ENCODE data around the gene HECTD4. TPM values are rescaled to one million over a fixed set of nuclear protein-coding genes. Genes with fewer than 3 reads are reported as not detected.
"Not testable (repeated sequence)": the region's sequence is repeated elsewhere in the genome, so short reads cannot be mapped to it uniquely, and the experiment has no call there.

Gene HECTD4
- total RNA-seq, 1 donor from 2014 or later = 113 TPM

DNA sequence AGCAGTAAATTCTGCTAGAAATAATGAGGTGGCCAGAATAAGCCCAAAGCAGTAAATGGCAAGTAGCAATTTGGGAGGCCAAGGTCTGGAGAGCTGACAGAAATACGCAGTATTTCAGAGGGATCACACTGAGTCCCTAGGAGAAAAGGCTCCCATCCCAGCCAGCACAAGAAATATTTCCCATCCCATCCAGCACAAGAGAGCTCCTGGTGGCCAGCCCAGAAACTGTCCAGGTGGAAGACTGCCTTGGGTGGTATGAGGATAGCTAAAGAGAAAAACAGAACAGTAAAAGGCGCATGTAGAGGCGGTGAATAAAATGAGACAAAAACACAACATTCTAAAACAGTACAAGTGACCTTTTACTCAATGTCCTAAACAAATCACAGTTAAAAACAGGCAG is 120.7 kb downstream of the HECTD4 start:
- DNase-seq = no peak

DNA sequence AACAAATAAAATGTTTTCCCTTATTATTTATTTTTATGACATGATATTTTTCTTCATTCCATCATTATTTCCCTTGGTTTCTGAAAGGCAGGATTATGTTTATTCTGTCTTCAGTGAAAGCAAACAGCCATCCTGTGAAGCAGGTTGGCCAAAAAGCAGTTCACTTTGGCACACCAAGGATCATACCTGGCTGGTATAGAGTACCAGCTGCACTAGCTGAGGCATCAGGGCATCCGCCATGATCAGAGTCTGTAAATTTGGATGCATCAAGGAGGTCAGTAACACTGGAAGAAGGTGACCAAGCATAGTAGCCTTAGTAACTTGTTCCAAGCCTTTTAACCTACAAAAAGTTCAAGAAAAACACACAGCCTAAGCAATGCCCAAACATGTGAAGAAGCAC is 123.3 kb downstream of the HECTD4 start:
- DNase-seq = no peak

DNA sequence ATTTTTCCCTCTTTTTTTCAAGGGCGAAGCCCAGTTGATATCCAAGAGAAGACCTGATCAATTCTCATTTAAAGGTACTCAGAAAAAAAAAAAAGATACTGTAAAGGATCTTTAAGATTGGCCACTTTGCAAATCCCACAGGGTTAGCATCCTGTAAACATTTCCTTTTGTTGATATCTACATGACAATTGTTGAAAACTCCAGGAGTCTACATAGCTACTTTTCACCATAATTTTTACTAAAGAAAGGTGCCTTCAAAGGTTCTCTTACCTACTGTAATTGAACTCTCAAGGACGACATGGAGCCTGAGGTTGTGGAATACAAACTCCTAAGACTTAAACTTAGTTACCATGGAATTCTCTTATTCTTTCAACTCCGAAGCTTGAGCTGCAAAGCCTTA is 125.5 kb downstream of the HECTD4 start:
- DNase-seq = no peak

GRCh38 chr12:112252184-112252583 is 130.0 kb downstream of the HECTD4 start:
- DNase-seq = no peak

- not testable (repeated sequence) for DNase-seq
These were observed 137.3 kb downstream of the HECTD4 start for GRCh38 chr12:112244902-112245301.

DNA sequence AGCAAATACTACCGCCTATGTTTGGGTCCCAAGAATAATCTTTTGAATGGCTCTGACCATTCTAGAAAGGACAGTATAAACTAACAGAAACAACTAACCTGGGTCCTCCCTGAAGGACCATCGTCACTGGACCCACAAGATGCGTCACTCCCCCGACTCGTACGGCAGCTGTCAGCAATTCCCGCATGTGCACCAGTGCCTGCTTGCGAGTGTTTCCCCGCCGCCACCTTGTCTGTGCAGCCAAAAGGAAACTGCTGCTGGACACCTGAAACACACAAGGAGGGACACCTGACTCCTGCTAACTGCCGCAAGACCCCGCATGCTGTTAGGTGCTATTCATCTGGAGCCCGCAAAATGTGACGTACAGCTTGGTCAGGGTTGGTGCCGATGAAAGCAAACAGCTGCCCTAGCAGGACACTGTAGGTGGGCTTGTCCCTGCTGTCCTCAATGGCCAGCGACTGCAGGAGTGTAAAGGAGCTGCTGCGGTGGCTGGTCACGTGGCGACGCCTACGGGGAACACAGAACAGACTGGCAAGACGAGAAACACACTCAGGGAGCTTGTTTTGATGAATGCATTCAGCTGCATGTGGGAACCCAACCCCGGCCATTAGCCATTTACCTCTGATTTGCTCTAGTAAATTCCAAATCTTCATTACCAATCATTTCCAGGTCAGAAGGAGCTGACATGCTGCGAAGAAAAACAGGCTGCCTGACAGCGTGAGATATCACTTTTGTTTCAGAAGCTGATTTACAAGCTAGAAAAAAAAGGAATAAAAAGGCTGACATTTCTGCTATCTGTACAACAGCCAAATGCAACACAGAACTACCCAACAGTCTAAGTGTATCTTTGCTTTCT is 138.7 kb downstream of the HECTD4 start:
- peak; percentile 35 for DNase-seq

DNA sequence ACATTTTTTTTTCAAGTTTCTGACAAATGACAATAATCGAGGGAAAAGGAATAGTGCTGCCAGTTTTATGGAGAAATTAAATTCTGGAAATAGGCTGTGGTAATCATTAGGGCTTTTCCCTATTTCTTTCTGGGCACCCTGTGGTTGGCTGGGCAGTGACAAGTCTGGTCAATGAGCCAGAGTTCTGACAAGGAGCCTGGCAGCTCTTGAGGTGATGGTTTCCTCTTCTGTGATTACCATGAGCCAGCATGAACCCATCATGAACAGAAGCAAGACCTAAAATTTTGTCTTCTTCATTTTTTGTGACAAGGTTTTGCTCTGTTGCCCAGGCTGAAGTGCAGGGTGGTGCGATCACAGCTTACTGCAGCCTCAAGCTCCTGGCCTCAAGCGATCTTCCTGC is 141.1 kb downstream of the HECTD4 start:
- no peak for DNase-seq

- no peak for DNase-seq
These were observed 142.3 kb downstream of the HECTD4 start for GRCh38 chr12:112239881-112240280.

DNA sequence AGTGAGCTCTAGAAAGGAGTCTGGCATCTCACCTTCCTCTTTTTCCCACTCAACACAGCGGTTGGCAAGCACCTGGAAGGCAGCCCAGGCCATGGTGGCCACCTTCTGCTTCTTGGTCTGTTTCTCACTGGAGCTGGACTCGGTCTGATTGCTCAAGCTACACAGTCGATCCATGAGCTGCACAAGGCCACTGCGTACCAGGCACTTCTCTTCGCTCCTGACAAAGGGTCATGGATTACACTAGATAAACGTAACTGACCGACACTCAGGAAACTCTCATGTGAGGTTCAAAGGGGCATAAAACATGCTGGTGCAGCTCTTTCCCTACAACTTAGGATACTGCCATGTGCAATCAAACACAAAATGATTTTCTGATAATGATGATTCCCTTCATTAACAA is 143.2 kb downstream of the HECTD4 start:
- no peak for DNase-seq

DNA sequence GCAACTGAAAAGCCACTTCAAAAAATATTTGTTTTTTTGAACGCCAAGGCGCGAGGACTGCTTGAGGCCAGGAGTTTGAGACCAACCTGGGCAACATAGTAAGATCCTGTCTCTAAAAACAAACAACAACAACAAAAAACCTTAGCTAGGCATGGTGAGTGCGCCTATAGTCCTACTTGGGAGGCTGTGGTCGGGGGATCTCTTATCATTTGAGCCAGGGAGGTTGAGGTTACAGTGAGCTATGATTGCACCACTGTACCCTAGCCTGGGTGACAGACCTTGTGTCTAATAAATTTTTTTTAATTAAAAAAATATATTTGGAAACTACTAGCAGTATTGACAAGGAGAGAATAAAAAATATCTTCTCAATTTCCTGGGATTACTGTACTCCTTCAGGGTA is 143.8 kb downstream of the HECTD4 start:
- DNase-seq = no peak

- no peak for DNase-seq
These were observed 145.4 kb downstream of the HECTD4 start for GRCh38 chr12:112236786-112237185.

DNA sequence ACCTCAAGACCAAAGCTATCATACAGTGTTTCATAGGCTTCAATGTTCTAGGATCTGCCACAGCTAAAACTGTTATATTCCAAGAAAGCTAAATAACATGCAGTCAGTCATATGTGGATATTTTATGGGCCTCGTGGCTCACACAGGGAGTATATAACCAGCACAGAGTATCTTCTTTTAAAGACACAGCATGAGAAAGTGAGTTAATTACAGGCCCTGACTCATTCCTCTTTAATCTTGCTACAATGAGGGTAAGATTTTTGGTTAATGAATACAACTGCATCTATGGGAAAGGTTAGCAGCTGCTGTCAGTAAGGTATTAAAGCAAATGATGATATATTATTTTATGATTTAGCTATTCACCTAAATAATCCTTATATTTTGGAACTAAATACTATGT is 145.8 kb downstream of the HECTD4 start:
- DNase-seq = no peak

- no peak for DNase-seq
These were observed 147.9 kb downstream of the HECTD4 start for GRCh38 chr12:112234303-112234702.

GRCh38 chr12:112233242-112233641 is 149.0 kb downstream of the HECTD4 start:
- DNase-seq = no peak

DNA sequence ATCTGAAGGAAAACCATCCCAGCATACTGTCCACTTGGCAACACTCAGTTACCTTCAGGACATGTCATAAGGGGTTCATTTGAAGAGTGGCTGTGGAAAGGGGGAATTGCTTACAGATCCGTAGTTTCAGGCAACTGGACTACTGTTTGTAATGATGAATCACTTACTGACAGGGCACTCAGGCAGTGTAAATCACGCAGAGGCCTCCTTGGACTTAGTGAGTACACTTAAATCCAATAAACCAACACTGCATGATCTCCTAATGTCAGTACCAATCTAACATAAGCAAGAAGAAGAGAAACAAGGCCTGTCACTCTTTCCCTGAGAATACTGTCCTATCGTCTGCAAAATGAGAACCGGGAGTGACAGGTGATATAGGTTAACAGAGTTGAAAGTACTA is 152.1 kb downstream of the HECTD4 start:
- no peak for DNase-seq

DNA sequence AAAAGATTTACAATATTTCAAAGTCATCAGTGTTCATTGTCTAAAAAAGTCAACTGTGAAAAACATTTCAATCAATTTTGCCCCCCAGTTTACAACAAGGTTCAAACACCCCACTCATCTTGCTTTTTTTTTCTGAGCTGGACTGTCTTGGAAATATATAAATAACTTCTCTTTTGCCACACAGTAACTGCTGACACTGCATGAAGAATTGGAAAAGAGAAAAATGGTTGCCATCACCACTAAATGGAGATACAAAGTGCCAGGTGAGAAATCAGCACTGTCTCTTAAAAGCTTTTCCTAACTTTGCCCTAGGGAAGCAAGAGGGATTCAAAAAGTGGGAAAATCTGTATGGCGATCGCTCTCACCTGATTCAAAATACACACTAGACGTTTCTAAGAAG is 155.5 kb downstream of the HECTD4 start:
- DNase-seq = no peak

DNA sequence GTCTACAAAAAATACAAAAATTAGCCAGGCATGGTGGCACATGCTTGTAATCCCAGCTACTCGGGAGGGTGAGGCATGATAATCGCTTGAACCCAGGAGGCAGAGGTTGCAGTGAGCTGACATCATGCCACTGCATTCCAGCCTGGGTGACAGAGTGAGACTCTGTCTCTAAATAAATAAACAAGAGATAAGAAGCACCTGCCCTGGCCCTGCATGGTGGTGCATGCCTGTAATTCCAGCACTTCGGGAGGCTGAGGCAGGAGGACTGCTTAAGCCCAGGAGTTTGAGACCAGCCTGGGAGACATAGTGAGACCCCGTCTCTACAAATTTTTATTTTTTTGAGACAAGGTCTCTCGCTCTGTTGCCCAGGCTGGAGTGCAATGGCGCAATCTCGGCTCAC is 161.6 kb downstream of the HECTD4 start:
- DNase-seq = not testable (repeated sequence)

- no peak for DNase-seq
These were observed 163.0 kb downstream of the HECTD4 start for GRCh38 chr12:112219195-112219594.

DNA sequence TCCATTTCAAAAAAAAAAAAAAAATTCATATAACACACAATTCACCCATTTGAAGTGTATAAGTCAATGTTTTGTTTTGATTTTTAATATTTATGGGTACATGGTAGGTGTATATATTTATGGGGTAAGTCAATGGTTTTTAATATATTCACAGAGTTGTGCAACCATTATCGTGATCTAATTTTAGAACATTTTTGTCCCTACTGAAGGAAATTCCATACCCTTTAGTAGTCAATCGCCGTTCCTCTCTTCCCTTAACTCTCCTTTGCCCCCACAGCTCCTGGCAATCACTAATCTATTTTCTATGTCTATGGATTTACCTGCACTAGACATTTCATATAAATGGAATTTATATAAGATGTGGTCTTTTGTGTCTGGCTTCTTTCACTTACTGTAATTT is 164.1 kb downstream of the HECTD4 start:
- DNase-seq = no peak

DNA sequence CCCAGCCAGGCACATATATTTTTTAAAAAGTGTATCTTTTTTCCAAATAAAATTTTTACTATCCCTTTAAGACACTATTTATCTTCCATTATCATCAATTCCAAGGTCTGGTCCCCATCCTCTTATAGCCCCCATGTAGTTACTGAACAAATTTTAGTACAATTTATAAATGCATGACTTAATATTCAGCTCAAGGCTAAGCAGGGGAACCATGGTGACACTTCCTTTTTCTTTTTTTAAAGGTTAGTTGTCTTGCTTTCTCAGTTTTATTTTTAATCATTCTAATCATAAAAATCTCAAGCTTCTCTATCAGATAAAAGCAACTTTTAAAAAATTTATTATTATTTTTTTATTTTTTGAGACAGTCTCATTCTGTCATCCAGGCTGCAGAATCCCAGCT is 164.6 kb downstream of the HECTD4 start:
- DNase-seq = no peak

GRCh38 chr12:112216223-112216622 is 166.0 kb downstream of the HECTD4 start:
- no peak for DNase-seq

- no peak for DNase-seq
These were observed 168.2 kb downstream of the HECTD4 start for GRCh38 chr12:112214064-112214463.

DNA sequence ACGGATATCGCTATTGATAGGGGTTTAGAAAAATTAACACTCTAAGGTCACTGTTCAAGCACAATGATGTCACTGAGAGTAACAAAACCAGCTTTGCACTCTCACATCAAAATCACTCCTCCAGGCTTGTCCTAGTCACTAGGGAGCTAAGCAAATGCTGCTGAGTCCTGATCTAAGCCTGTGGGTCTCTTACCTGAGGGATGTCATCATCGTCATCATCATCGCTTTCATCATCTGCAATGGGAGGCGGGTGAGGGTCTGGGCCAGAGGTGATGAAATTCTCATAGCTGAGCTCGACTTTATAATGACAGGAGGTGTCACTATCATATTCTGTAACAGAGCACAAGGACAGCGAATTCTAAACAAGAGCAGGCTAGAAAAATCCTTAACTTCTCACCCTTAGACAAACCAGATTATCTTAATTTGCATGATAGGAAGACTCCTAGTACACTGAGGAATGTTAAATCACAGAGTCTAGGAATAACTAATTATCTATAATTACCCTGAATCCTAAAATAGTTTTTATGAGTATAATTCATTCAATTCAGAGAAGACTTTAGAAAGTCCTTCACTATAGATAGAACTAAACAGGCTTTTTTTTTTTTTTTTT is 173.8 kb downstream of the HECTD4 start:
- DNase-seq = no peak

DNA sequence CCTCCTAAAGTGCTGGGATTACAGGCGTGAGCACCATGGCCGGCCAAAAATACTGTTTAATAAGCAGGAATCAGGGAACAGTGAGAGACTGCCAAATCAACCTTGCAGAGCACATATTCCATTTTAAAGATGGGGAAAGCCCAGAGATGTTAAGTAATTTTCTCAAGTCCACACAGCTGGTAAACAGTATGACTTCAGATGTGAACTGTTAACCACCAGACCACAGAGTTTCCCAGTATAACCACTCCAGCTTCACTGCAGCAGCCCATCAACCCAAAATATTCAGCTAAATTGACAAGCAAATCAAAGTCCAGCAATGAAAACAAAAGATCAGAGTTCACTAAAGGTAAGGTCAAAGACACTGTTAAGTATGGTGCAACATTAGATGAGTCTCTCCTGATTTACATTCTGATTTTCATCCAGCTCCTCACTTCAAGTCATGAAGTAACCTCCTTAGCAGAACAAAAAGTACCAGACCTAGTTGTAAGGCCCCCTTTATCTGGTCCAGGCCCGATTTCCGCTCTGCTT is 174.8 kb downstream of the HECTD4 start:
- no peak for DNase-seq
